ENCODE data around the gene DMRT1. TPM values are rescaled to one million over a fixed set of nuclear protein-coding genes. Genes with fewer than 3 reads are reported as not detected.
"Not testable (repeated sequence)": the region's sequence is repeated elsewhere in the genome, so short reads cannot be mapped to it uniquely, and the experiment has no call there.

DMRT1 gene
- total and polyA plus RNA-seq, 9 donors, result not detected

DNA sequence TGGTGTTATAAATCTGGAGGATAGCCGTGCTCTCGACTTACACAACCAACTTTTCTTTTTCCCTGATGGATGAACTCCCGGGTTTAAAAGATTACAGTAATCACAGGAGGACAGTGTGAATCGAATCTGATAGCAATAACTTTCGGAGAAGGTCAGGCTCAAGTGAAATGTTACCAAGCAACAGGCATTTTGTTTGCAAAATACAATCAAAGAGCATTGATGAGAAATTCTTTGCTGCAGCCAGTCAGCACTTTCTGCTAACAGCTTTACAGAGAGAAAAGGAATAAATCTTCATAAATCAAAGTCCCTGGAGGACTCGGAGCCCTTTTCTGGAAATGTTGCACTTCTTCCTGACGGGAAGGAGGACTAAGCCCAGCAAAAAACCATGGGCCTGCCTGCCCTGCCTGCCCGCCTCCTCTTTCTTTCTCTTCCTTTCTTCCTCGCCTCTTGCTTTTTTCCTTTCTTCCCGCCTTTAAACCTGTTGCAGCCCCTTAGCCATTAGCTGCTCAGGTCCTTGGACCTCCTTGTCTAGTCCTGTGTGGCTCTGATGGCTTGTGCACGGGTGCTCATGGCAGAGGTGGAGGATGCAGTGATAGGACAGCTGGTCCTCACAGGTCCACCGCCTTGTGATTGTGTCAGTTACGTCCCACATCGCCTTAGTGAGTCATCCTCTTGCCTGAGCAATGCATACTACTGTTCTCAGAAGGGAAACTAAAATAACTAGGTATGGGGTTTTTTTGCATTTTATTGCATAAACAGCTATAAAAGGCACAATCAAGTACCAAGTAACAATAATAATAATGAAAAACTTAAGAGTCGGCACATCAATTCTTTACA, 141.1 kb downstream of the DMRT1 start:
- intact Hi-C loops (cut with DNase I), result no loop called here
- 48 to 51% (median 51%) methylated on average over 15 of the region's 15 CpGs for WGBS, 3 donors

DNA sequence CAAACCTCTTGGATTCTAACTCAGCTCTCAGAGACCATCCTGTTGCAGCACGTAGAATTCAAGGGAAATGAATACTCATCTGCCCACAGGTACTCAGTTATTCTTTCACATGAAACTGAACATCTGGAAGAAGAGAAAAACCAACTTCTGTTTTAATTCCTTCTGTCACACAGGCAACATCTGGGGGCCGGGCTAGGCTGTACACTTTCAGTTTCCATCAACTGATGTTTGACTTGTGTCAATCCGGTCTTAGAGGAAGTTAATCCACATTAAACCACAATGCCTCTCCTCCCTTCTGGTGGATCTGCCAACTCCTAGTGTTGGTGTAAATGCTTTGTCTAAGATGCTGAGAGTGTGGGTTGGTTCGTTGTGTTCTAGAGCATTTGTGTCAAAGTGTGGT, 152.5 kb downstream of the DMRT1 start:
- H3K4me3 ChIP-seq, result no peak overlapping the region
- H3K27me3 ChIP-seq, result no peaks in the 10 kb centered on the region
- H3K4me1 ChIP-seq (ENCODE audit: insufficient read depth), result no peaks in the 10 kb centered on the region
- intact Hi-C loops (cut with DNase I), result no loop called here
- no peak overlapping the region for H3K27ac ChIP-seq
- 67 to 82% (median 79%) methylated on average over 4 of the region's 4 CpGs for WGBS, 3 donors
- no peaks in the 10 kb centered on the region for H3K9me3 ChIP-seq
- TF ChIP-seq EP300 (IDR thresholded peaks at IDR 0.05) (no peak), POLR2A (IDR thresholded peaks at IDR 0.05) (no peak)
- TF ChIP-seq, protein P1, sequence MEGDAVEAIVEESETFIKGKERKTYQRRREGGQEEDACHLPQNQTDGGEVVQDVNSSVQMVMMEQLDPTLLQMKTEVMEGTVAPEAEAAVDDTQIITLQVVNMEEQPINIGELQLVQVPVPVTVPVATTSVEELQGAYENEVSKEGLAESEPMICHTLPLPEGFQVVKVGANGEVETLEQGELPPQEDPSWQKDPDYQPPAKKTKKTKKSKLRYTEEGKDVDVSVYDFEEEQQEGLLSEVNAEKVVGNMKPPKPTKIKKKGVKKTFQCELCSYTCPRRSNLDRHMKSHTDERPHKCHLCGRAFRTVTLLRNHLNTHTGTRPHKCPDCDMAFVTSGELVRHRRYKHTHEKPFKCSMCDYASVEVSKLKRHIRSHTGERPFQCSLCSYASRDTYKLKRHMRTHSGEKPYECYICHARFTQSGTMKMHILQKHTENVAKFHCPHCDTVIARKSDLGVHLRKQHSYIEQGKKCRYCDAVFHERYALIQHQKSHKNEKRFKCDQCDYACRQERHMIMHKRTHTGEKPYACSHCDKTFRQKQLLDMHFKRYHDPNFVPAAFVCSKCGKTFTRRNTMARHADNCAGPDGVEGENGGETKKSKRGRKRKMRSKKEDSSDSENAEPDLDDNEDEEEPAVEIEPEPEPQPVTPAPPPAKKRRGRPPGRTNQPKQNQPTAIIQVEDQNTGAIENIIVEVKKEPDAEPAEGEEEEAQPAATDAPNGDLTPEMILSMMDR (IDR thresholded peaks at IDR 0.05), result no peak
- H3K36me3 ChIP-seq, result no peaks in the 10 kb centered on the region
- DNase-seq, result no peak

More for the DNA sequence above, 141.1 kb downstream of the DMRT1 start:
- H3K9me3 ChIP-seq, result no peaks in the 10 kb centered on the region
- no peak overlapping the region for H3K27ac ChIP-seq
- H3K4me1 ChIP-seq (ENCODE audit: insufficient read depth), result no peaks in the 10 kb centered on the region
- H3K27me3 ChIP-seq, result no peaks in the 10 kb centered on the region
- H3K36me3 ChIP-seq, result no peaks in the 10 kb centered on the region
- DNase-seq, result no peak
- no peak for TF ChIP-seq POLR2A (IDR thresholded peaks at IDR 0.05)
- no peak for TF ChIP-seq EP300 (IDR thresholded peaks at IDR 0.05)
- TF ChIP-seq, protein P1 (IDR thresholded peaks at IDR 0.05), result no peak
- H3K4me3 ChIP-seq, result no peak overlapping the region

DNA sequence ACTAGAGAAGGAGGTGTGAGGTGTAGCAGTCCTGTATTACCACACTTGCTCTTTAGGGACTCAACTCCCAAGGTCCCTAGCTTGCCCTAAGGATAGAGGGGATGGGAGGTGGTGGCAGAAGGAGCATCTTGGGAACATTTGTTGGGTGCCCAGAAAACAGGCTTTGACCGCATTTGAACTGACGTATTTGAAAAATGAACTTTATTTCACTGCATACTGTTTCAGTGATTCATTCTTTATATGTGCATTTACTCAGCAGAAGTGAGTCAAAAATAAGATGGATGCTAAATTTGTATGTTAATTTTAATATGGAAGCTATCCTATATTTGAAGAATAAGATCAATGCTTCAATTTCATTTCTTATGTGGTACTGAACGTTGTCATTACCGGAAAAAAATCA, 153.7 kb downstream of the DMRT1 start:
- Histone ChIP-seq H3K27me3 (no peaks in the 10 kb centered on the region), H3K36me3 (no peaks in the 10 kb centered on the region), H3K9me3 (no peaks in the 10 kb centered on the region), H3K27ac (no peak overlapping the region), H3K4me1 (ENCODE audit: insufficient read depth) (no peaks in the 10 kb centered on the region), H3K4me3 (no peak overlapping the region)
- DNase-seq, result no peak
- TF ChIP-seq EP300 (IDR thresholded peaks at IDR 0.05) (no peak), POLR2A (IDR thresholded peaks at IDR 0.05) (no peak)
- TF ChIP-seq, protein P1 (IDR thresholded peaks at IDR 0.05), result no peak
- intact Hi-C loops (cut with DNase I), result no loop called here
- WGBS, 3 donors, result 78 to 81% (median 81%) methylated on average over 4 of the region's 4 CpGs

DNA sequence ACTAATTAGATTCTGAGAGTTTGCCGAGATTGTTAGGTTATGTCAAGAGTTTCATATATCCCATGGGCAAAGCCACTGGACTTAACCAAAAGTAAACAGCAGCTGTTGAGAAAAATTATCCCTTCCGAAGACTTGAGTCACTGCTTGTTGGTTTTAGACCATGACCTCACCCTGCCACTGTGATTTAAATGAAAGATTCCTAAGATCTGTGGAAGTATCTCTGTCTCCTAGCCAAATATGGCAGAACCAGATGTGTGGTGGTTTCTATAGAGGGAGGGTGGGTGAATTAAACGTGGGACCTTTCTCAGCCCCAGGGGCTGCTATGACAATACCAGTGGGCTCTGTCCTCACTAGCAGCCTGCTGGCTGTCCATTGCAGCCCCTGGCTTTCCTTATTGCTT, 154.3 kb downstream of the DMRT1 start:
- H3K27ac ChIP-seq, result no peak overlapping the region
- 27 to 34% (median 27%) methylated on average over 3 of the region's 3 CpGs for WGBS, 3 donors
- H3K36me3 ChIP-seq, result no peaks in the 10 kb centered on the region
- no peak overlapping the region for H3K4me3 ChIP-seq
- no peaks in the 10 kb centered on the region for H3K27me3 ChIP-seq
- no peaks in the 10 kb centered on the region for H3K4me1 ChIP-seq (ENCODE audit: insufficient read depth)
- TF ChIP-seq EP300 (IDR thresholded peaks at IDR 0.05), result no peak
- no peaks in the 10 kb centered on the region for H3K9me3 ChIP-seq
- DNase-seq, result no peak
- intact Hi-C loops (cut with DNase I), result no loop called here

DNA sequence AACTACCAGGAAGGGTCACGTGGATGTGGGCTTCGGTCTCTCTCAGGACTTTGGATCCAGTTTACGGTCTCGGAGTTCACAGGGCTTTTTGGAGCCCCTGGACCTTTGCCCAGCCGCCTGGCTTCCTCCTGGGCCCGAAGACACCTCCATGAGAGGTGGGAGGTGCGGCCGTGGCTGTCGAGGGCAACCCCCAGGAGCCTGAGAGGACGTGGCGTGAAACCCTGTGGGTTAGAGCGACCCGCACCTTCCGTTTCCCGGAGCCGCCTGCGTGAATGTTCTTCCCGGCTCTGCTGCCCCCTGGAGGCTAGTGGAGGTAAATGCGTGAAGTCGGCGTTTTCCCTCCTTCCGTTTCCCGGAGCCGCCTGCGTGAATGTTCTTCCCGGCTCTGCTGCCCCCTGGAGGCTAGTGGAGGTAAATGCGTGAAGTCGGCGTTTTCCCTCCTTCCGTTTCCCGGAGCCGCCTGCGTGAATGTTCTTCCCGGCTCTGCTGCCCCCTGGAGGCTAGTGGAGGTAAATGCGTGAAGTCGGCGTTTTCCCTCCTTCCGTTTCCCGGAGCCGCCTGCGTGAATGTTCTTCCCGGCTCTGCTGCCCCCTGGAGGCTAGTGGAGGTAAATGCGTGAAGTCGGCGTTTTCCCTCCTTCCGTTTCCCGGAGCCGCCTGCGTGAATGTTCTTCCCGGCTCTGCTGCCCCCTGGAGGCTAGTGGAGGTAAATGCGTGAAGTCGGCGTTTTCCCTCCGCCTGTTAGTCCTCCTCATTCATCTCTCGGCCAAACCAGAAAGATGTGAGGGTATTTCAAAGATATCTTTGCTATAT, 157.0 kb downstream of the DMRT1 start:
- H3K4me3 ChIP-seq; DNase-seq; H3K27me3 ChIP-seq; H3K36me3 ChIP-seq; H3K4me1 ChIP-seq (ENCODE audit: insufficient read depth); intact Hi-C loops (cut with DNase I); H3K9me3 ChIP-seq; H3K27ac ChIP-seq: not testable (repeated sequence)
- WGBS, 3 donors, result 66 to 72% (median 71%) methylated on average over 23 to 33 of the region's 55 CpGs
